Measurements from ENCODE around the gene DGLUCY. TPM values are rescaled to one million over a fixed set of nuclear protein-coding genes. Genes with fewer than 3 reads are reported as not detected.

Gene DGLUCY, protein sequence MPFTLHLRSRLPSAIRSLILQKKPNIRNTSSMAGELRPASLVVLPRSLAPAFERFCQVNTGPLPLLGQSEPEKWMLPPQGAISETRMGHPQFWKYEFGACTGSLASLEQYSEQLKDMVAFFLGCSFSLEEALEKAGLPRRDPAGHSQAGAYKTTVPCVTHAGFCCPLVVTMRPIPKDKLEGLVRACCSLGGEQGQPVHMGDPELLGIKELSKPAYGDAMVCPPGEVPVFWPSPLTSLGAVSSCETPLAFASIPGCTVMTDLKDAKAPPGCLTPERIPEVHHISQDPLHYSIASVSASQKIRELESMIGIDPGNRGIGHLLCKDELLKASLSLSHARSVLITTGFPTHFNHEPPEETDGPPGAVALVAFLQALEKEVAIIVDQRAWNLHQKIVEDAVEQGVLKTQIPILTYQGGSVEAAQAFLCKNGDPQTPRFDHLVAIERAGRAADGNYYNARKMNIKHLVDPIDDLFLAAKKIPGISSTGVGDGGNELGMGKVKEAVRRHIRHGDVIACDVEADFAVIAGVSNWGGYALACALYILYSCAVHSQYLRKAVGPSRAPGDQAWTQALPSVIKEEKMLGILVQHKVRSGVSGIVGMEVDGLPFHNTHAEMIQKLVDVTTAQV
- total RNA-seq (100 to 1,000 TPM in 2 of 5 experiments, 10 to 100 TPM in 3; 63.7 to 108 (median 95.9) TPM), polyA plus RNA-seq (10 to 100 TPM; 31.1 to 41.7 TPM), total RNA-seq (60.6 reads per million, percentile 75 among the genes with 10 or more reads in this experiment)

DNA sequence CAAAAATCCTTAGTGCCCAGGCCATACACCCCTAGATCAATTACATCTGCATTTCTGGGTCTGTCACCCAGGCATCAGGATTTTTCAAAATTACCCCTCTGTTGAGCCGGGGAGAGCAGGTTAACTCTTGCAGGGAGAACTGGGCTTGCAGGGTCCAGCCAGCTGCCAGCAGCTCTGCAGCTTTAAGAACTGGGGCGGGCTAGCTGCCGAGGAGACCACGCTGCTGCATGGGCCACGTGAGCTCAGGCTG is at the start of gene DGLUCY:
Gene DGLUCY (plus strand): TSS at position 245 of the 250 bp plus-strand sequence. CDS start 46,222 bp downstream, outside the sequence.
- DNase-seq (no peak), ATAC-seq (peak; percentile 82)
- peak within 1 kb of the TSS; percentile 76 for H3K4me3 ChIP-seq (ENCODE audit: low read length)
- intact Hi-C loops (cut with micrococcal nuclease): loop anchor here (1.0 to 2.0 kb wide), 6 partner anchors 25 to 303 kb away; partner anchors contain the start of gene RPS6KA5 (in 2 of the 2)
- H3K36me3 ChIP-seq (ENCODE audit: control insufficient read depth in 2 of 3, insufficient read depth in 3 of 3, low read length in 3 of 3): peaks cover 0 to 4% (median 0%) of the 10 kb centered on the region in 3 experiments
- peak within 1 kb of the TSS; percentile 87 for H3K27ac ChIP-seq (ENCODE audit: low read depth, low read length)
- Mint-ChIP-seq H3K9me3 (peaks cover 0 to 5% (median 0%) of the 10 kb centered on the region in 11 donors), H3K27ac (peak within 1 kb of the TSS; percentile 88 to 97 (median 96)), H3K4me3 (peak within 1 kb of the TSS; percentile 84 to 99 (median 93)), H3K4me1 (peaks cover 47 to 82% (median 74%) of the 10 kb centered on the region in 7 donors), H3K36me3 (peaks cover 0 to 37% (median 13%) of the 10 kb centered on the region in 5 donors), H3K27me3 (no peaks in the 10 kb centered on the region)
- H3K9me3 ChIP-seq (ENCODE audit: control insufficient read depth in 2 of 3, low read length in 3 of 3): no peaks in the 10 kb centered on the region
- CTCF ChIA-PET: interaction anchor here (0.6 to 4.1 kb wide), 8 partner anchors 35 to 354 kb away, joined by 3 to 37 read pairs (median 4); partner anchors contain the start of gene RPS6KA5
- no peaks in the 10 kb centered on the region for H3K27me3 ChIP-seq (ENCODE audit: control insufficient read depth in 2 of 2, insufficient read depth in 2 of 2, low read length in 2 of 2)
- POLR2A ChIA-PET: interaction anchor here (0.9 to 4.2 kb wide), 6 partner anchors 8 to 247 kb away, joined by 3 to 105 read pairs (median 10); partner anchors contain the start of gene RPS6KA5
- H3K4me1 ChIP-seq (ENCODE audit: control insufficient read depth in 2 of 2, insufficient read depth in 2 of 2, low read length in 2 of 2): peaks cover 55 to 56% of the 10 kb centered on the region in 2 donors

DNA sequence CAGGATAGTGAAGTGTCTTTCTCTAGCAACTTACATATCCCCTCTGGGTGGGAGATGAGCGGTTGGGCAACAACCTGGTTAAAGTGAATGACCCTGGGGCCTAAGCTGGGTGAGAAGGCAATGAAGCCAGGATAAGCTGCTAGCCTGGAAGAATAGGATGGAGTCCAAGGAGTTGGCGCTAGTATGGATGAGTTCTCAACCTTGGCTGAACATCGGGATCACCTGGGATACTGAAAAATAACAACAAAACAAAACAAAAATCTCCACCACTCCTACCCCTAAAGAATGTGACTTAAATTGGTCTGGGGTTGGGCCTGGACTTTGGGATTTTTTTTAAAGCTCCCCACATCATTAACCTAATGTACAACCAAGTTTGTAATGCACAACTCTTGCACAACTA is 48.6 kb upstream of the DGLUCY start:
- Histone ChIP-seq H3K36me3 (ENCODE audit: control insufficient read depth in 2 of 3, insufficient read depth in 3 of 3, low read length in 3 of 3) (peaks cover 0 to 2% (median 0%) of the 10 kb centered on the region in 3 experiments), H3K27me3 (ENCODE audit: control insufficient read depth in 2 of 2, insufficient read depth in 2 of 2, low read length in 2 of 2) (no peaks in the 10 kb centered on the region), H3K9me3 (ENCODE audit: control insufficient read depth in 2 of 3, low read length in 3 of 3) (no peaks in the 10 kb centered on the region), H3K4me1 (ENCODE audit: control insufficient read depth in 2 of 2, insufficient read depth in 2 of 2, low read length in 2 of 2) (peaks cover 83 to 84% of the 10 kb centered on the region in 2 donors), H3K27ac (ENCODE audit: low read depth, low read length) (peak overlapping the region; percentile 14), H3K4me3 (ENCODE audit: low read length) (no peak overlapping the region)
- no peaks in the 10 kb centered on the region for H3K27me3 Mint-ChIP-seq
- ChIA-PET POLR2A (interaction anchor here (0.8 to 4.7 kb wide), 4 partner anchors 10 to 50 kb away, joined by 3 to 25 read pairs (median 10); partner anchors contain the start of gene DGLUCY), CTCF (interaction anchor here (0.9 kb wide), 1 partner anchor 49 kb away, joined by 3 read pairs; no protein-coding TSS in a partner anchor)
- ATAC-seq (no peak), DNase-seq (no peak)
- peak overlapping the region in 7 of 10 donors; percentile 1 to 72 (median 62) for H3K4me3 Mint-ChIP-seq
- H3K9me3 Mint-ChIP-seq: peaks cover 0 to 13% (median 0%) of the 10 kb centered on the region in 11 donors
- peak overlapping the region; percentile 57 to 92 (median 81) for H3K27ac Mint-ChIP-seq
- intact Hi-C loops (cut with micrococcal nuclease): loop anchor here in 1 of 2 donors (10.0 kb wide), 1 partner anchor 1110 kb away; the partner anchor contains the start of genes EFCAB11 and TDP1
- peaks cover 0 to 34% (median 4%) of the 10 kb centered on the region in 5 donors for H3K36me3 Mint-ChIP-seq
- peaks cover 57 to 77% (median 68%) of the 10 kb centered on the region in 7 donors for H3K4me1 Mint-ChIP-seq

DNA sequence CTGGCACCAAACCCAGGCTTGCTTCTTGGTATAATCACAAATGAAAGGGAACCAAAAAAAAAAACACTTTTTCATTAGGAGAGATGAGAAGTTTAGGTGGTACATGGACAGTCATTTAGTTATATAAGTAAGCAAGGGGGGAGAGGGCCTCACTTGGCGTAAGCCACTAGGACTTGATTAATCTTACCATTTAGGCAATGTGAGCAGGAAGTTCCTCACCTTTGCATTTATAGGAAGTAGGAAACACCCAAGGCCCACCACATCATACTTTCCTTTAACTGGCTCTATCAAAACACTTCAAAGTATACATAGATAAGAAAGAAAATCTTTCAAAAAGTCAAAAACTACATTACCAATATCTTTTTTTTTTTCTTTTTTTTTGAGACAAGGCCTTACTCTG is 46.7 kb upstream of the DGLUCY start:
- Mint-ChIP-seq H3K4me3 (peak overlapping the region; percentile 48 to 84 (median 62)), H3K9me3 (peaks cover 0 to 13% (median 0%) of the 10 kb centered on the region in 11 donors), H3K36me3 (peaks cover 0 to 43% (median 4%) of the 10 kb centered on the region in 5 donors), H3K27me3 (peaks cover 0 to 2% (median 0%) of the 10 kb centered on the region in 5 donors), H3K4me1 (peaks cover 63 to 82% (median 73%) of the 10 kb centered on the region in 7 donors), H3K27ac (peak overlapping the region; percentile 60 to 94 (median 85))
- peak; percentile 74 for ATAC-seq
- ChIA-PET POLR2A (interaction anchor here (2.4 to 4.7 kb wide), 3 partner anchors 11 to 51 kb away, joined by 5 to 25 read pairs (median 17); partner anchors contain the start of gene DGLUCY), CTCF (interaction anchor here (1.0 kb wide), 1 partner anchor 11 kb away, joined by 3 read pairs; no protein-coding TSS in a partner anchor)
- H3K27me3 ChIP-seq (ENCODE audit: control insufficient read depth in 2 of 2, insufficient read depth in 2 of 2, low read length in 2 of 2): no peaks in the 10 kb centered on the region
- H3K4me1 ChIP-seq (ENCODE audit: control insufficient read depth in 2 of 2, insufficient read depth in 2 of 2, low read length in 2 of 2): peaks cover 71 to 72% of the 10 kb centered on the region in 2 donors
- no peak overlapping the region for H3K4me3 ChIP-seq (ENCODE audit: low read length)
- intact Hi-C loops (cut with micrococcal nuclease): loop anchor here (1.0 to 10.0 kb wide), 2 partner anchors 11 to 1112 kb away; partner anchors contain the start of genes EFCAB11 (in 1 of the 2) and TDP1 (in 1 of the 2)
- peak in 7 of 9 donors; percentile 57 to 83 (median 73) for DNase-seq
- H3K9me3 ChIP-seq (ENCODE audit: control insufficient read depth in 2 of 3, low read length in 3 of 3): no peaks in the 10 kb centered on the region
- peak overlapping the region; percentile 64 for H3K27ac ChIP-seq (ENCODE audit: low read depth, low read length)
- no peaks in the 10 kb centered on the region for H3K36me3 ChIP-seq (ENCODE audit: control insufficient read depth in 2 of 3, insufficient read depth in 3 of 3, low read length in 3 of 3)

DNA sequence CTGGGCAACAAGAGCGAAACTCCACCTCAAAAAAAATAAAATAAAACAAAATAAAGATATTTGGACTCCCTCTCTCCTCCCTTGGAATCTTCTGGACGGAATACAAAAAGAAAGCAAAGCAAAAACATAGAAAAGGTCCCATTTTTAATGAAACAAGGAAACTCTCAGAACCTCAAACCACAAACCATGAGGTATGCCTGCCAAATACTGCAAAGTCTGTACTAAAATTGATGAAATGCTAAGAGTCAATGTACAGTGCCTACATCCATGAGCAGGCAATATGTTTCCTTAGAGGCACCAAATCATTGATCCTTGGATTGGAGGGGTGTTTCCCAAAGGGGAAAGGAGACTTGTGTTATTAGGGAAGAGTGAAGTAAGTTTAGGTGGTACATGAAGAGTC is 45.2 kb upstream of the DGLUCY start:
- H3K4me3 ChIP-seq (ENCODE audit: low read length): no peak overlapping the region
- no peak for ATAC-seq

DNA sequence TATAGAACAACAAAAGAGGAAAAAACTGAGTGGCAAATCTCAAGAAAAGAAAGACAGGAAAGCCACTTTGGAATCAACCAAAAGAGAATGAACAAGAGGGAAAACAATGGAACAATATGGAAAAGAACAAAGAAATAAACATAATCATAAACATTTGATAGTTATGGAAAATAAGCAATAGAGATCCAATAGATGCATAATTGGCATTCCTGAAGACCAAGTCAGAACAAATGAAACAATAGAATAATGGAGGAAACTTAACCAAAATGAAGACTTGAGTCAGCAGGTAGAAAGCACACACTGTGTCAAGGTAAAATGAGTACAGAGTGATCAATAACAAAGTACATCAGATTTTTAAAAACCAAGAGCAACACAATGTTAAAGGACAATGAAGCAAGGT is 43.3 kb upstream of the DGLUCY start:
- Histone ChIP-seq H3K9me3 (ENCODE audit: control insufficient read depth in 2 of 3, low read length in 3 of 3) (no peaks in the 10 kb centered on the region), H3K27me3 (ENCODE audit: control insufficient read depth in 2 of 2, insufficient read depth in 2 of 2, low read length in 2 of 2) (no peaks in the 10 kb centered on the region), H3K27ac (ENCODE audit: low read depth, low read length) (no peak overlapping the region), H3K36me3 (ENCODE audit: control insufficient read depth in 2 of 3, insufficient read depth in 3 of 3, low read length in 3 of 3) (no peaks in the 10 kb centered on the region), H3K4me1 (ENCODE audit: control insufficient read depth in 2 of 2, insufficient read depth in 2 of 2, low read length in 2 of 2) (peaks cover 46 to 47% of the 10 kb centered on the region in 2 donors), H3K4me3 (ENCODE audit: low read length) (no peak overlapping the region)
- peaks cover 44 to 56% (median 50%) of the 10 kb centered on the region in 7 donors for H3K4me1 Mint-ChIP-seq
- intact Hi-C loops (cut with micrococcal nuclease): no loop called here
- H3K9me3 Mint-ChIP-seq: peaks cover 0 to 7% (median 0%) of the 10 kb centered on the region in 11 donors
- no peak overlapping the region for H3K4me3 Mint-ChIP-seq
- peaks cover 0 to 30% (median 0%) of the 10 kb centered on the region in 5 donors for H3K36me3 Mint-ChIP-seq
- peak overlapping the region in 2 of 9 donors; percentile 41 to 77 for H3K27ac Mint-ChIP-seq
- DNase-seq (no peak), ATAC-seq (no peak)
- CTCF ChIA-PET: no interaction called here
- POLR2A ChIA-PET: interaction anchor here (1.0 to 3.8 kb wide), 2 partner anchors 9 to 10 kb away, joined by 6 to 25 read pairs; partner anchors contain the start of gene RPS6KA5
- H3K27me3 Mint-ChIP-seq: peaks cover 0 to 2% (median 0%) of the 10 kb centered on the region in 5 donors

More for the DNA sequence above, 45.2 kb upstream of the DGLUCY start:
- peak overlapping the region; percentile 66 to 94 (median 87) for H3K27ac Mint-ChIP-seq
- H3K27ac ChIP-seq (ENCODE audit: low read depth, low read length): peak overlapping the region; percentile 6
- H3K4me1 ChIP-seq (ENCODE audit: control insufficient read depth in 2 of 2, insufficient read depth in 2 of 2, low read length in 2 of 2): peaks cover 58 to 60% of the 10 kb centered on the region in 2 donors
- CTCF ChIA-PET: interaction anchor here (0.9 kb wide), 1 partner anchor 106 kb away, joined by 4 read pairs; no protein-coding TSS in a partner anchor
- H3K9me3 Mint-ChIP-seq: peaks cover 0 to 11% (median 0%) of the 10 kb centered on the region in 11 donors
- intact Hi-C loops (cut with micrococcal nuclease): loop anchor here (1.0 to 10.0 kb wide), 2 partner anchors 8 to 1114 kb away; partner anchors contain the start of genes EFCAB11 (in 1 of the 2), RPS6KA5 (in 1 of the 2) and TDP1 (in 1 of the 2)
- peaks cover 53 to 70% (median 61%) of the 10 kb centered on the region in 7 donors for H3K4me1 Mint-ChIP-seq
- H3K36me3 ChIP-seq (ENCODE audit: control insufficient read depth in 2 of 3, insufficient read depth in 3 of 3, low read length in 3 of 3): no peaks in the 10 kb centered on the region
- peak in 4 of 9 donors; percentile 19 to 31 (median 27) for DNase-seq
- H3K36me3 Mint-ChIP-seq: peaks cover 0 to 39% (median 0%) of the 10 kb centered on the region in 5 donors
- peak overlapping the region; percentile 54 to 89 (median 63) for H3K4me3 Mint-ChIP-seq
- H3K27me3 ChIP-seq (ENCODE audit: control insufficient read depth in 2 of 2, insufficient read depth in 2 of 2, low read length in 2 of 2): no peaks in the 10 kb centered on the region
- H3K27me3 Mint-ChIP-seq: peaks cover 0 to 2% (median 0%) of the 10 kb centered on the region in 5 donors
- POLR2A ChIA-PET: interaction anchor here (0.6 to 4.7 kb wide), 4 partner anchors 10 to 46 kb away, joined by 3 to 25 read pairs (median 6); partner anchors contain the start of gene DGLUCY
- H3K9me3 ChIP-seq (ENCODE audit: control insufficient read depth in 2 of 3, low read length in 3 of 3): no peaks in the 10 kb centered on the region

Data from naive thymus-derived CD4-positive, alpha-beta T cell (primary cell).